GM19452 (cell line): ENCODE results near the gene PSAP.

ENCODE experiments used
- ATAC-seq: cut with Tn5 transposase; IDR thresholded peaks from one replicate; pipeline ENCODE4 v1.9.1; 2021; ENCODE audit not compliant: unreplicated experiment

PSAP gene

GRCh38 chr10:71788954-71789353 lies 62.1 kb downstream of the PSAP start:
- ATAC-seq, result no peak

GRCh38 chr10:71784679-71785272 lies 66.3 kb downstream of the PSAP start:
- no peak for ATAC-seq

GRCh38 chr10:71783917-71784678 lies 67.0 kb downstream of the PSAP start:
- no peak for ATAC-seq

- no peak for ATAC-seq
Observed at GRCh38 chr10:71782917-71783490, 68.0 kb downstream of the PSAP start.

- ATAC-seq, result no peak
Observed at GRCh38 chr10:71782221-71782916, 68.7 kb downstream of the PSAP start.

- ATAC-seq, result no peak
Observed at GRCh38 chr10:71780719-71781118, 70.3 kb downstream of the PSAP start.

- ATAC-seq, result no peak
Observed at GRCh38 chr10:71780156-71780555, 70.9 kb downstream of the PSAP start.

GRCh38 chr10:71779641-71780040 lies 71.4 kb downstream of the PSAP start:
- ATAC-seq, result no peak

GRCh38 chr10:71778071-71778825 lies 72.8 kb downstream of the PSAP start:
- ATAC-seq, result no peak

GRCh38 chr10:71777213-71777985 lies 73.7 kb downstream of the PSAP start:
- no peak for ATAC-seq

- ATAC-seq, result no peak
Observed at GRCh38 chr10:71776481-71776925, 74.5 kb downstream of the PSAP start.

GRCh38 chr10:71774916-71775702 lies 75.9 kb downstream of the PSAP start:
- ATAC-seq, result no peak

- ATAC-seq, result peak; percentile 60
Observed at GRCh38 chr10:71773221-71773971, 77.7 kb downstream of the PSAP start, which contains the start of gene VSIR. TSS of gene VSIR (minus strand) at chr10:71773520. CDS start at chr10:71773439, 81 bp downstream.

- ATAC-seq, result no peak
Observed at GRCh38 chr10:71772832-71773220, 78.2 kb downstream of the PSAP start.

GRCh38 chr10:71771821-71772617 lies 79.0 kb downstream of the PSAP start:
- ATAC-seq, result no peak

GRCh38 chr10:71771204-71771603 lies 79.8 kb downstream of the PSAP start:
- no peak for ATAC-seq

GRCh38 chr10:71770789-71771188 lies 80.3 kb downstream of the PSAP start:
- ATAC-seq, result no peak

- ATAC-seq, result no peak
Observed at GRCh38 chr10:71770255-71770654, 80.8 kb downstream of the PSAP start.
